ENCODE measurements around the gene OR2A14.

- no peak for TF ChIP-seq GATA3 (IDR thresholded peaks at IDR 0.05; ENCODE audit: low read depth, low read length)
- no peak for TF ChIP-seq GATA2 (IDR thresholded peaks at IDR 0.05; ENCODE audit: low read depth, low read length)
These were observed 7.8 kb downstream of the OR2A14 start for GRCh38 chr7:144130730-144131129.

All from SH-SY5Y (cell line).